Suprapubic skin (tissue), 4 donors: ENCODE data around the gene MLXIP.

ENCODE experiments used
- CTCF ChIP-seq, 2 donors: fragments of 200-600 bp in 1 of 2; fragments of 450-650 bp in 1 of 2; sonication (generic) in 1 of 2; IDR thresholded peaks; one replicate each; pipeline ENCODE4 v1.5.1; 2016 to 2019; ENCODE audit warnings: antibody characterized with exemption in 2 of 2, mild to moderate bottlenecking in 1 of 2, moderate library complexity in 1 of 2
- EP300 ChIP-seq: sonication (generic); formaldehyde crosslinking; IDR thresholded peaks from one replicate; pipeline ENCODE4 v1.6.1; 2017; ENCODE audit warnings: antibody characterized with exemption
- POLR2A ChIP-seq, 2 donors: fragments of 450-650 bp; IDR thresholded peaks; one replicate each; pipeline ENCODE4 v1.6.1; 2017; ENCODE audit warnings: antibody characterized with exemption in 2 of 2, mild to moderate bottlenecking in 2 of 2, moderate library complexity in 2 of 2
- POLR2AphosphoS5 ChIP-seq, 3 donors: sonication (generic); formaldehyde crosslinking; IDR thresholded peaks; one replicate each; pipeline ENCODE4 v1.6.1; 2017; ENCODE audit warnings: antibody characterized with exemption in 3 of 3

- TF ChIP-seq CTCF (IDR thresholded peaks at IDR 0.05) (no peak), POLR2A (IDR thresholded peaks at IDR 0.05) (no peak), POLR2AphosphoS5 (IDR thresholded peaks at IDR 0.05) (no peak), EP300 (no peak)
Measured at GRCh38 chr12:122185494-122186082, 107.0 kb downstream of the MLXIP start.
